ENCODE results near the gene ENTHD1.
A peak's percentile ranks its signal among the peaks of the same experiment; 100 is the strongest.

ENTHD1 gene

GRCh38 chr22:39818094-39818493, 75.5 kb downstream of the ENTHD1 start:
- no peak overlapping the region; the same call in 1 of the 2 replicates for H3K27ac ChIP-seq
- TF ChIP-seq, protein P1, sequence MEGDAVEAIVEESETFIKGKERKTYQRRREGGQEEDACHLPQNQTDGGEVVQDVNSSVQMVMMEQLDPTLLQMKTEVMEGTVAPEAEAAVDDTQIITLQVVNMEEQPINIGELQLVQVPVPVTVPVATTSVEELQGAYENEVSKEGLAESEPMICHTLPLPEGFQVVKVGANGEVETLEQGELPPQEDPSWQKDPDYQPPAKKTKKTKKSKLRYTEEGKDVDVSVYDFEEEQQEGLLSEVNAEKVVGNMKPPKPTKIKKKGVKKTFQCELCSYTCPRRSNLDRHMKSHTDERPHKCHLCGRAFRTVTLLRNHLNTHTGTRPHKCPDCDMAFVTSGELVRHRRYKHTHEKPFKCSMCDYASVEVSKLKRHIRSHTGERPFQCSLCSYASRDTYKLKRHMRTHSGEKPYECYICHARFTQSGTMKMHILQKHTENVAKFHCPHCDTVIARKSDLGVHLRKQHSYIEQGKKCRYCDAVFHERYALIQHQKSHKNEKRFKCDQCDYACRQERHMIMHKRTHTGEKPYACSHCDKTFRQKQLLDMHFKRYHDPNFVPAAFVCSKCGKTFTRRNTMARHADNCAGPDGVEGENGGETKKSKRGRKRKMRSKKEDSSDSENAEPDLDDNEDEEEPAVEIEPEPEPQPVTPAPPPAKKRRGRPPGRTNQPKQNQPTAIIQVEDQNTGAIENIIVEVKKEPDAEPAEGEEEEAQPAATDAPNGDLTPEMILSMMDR (conservative IDR thresholded peaks at IDR 0.05), result no peak
- no peak for TF ChIP-seq ZFX (IDR thresholded peaks at IDR 0.05)

GRCh38 chr22:39815932-39816331, 77.6 kb downstream of the ENTHD1 start:
- no peak overlapping the region for H3K27ac ChIP-seq
- TF ChIP-seq ZFX (IDR thresholded peaks at IDR 0.05), result no peak
- TF ChIP-seq, protein P1 (conservative IDR thresholded peaks at IDR 0.05), result no peak

DNA sequence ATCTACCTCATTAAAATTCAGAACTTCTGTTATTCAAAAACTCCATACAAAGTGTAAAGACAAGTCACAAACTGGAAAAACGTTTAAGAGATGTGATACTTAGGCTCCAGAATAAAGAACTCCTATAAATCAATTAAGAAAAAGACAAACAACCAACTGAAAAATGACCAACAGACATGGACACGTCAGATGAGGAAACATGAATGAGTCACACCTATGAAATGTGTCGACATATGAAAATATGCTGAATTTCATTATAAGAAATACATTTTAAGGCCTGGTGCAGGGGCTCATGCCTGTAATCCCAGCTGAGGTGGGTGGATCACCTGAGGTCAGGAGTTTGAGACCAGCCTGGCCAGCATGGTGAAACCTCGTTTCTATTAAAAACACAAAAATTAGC, 78.7 kb downstream of the ENTHD1 start:
- H3K27ac ChIP-seq, result no peak overlapping the region
- TF ChIP-seq, protein P1 (conservative IDR thresholded peaks at IDR 0.05), result no peak
- TF ChIP-seq ZFX (IDR thresholded peaks at IDR 0.05), result no peak

- TF ChIP-seq ZFX (IDR thresholded peaks at IDR 0.05), result no peak
- TF ChIP-seq, protein P1 (conservative IDR thresholded peaks at IDR 0.05), result no peak
- no peak overlapping the region for H3K27ac ChIP-seq
Observed at GRCh38 chr22:39809772-39810557, 83.6 kb downstream of the ENTHD1 start.

DNA sequence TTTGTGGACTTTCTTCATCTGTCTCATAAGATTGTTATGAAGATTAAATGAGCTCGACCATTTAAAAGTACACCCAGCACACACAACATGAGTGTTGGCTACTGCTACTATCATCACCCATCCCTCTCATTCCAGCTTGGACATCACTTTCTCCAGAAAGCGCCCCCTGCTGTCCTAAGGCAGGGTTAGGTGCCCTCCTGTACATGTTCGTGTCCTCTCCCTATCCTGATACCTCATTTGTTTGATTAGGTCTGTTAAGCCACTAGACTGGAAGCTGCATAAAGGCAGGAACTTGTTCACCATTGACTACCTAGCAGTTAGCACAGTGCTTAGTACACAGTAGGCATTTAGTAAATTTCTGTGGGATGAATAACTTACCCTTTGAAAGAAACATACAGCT, 85.5 kb downstream of the ENTHD1 start:
- no peak overlapping the region for H3K27ac ChIP-seq
- TF ChIP-seq, protein P1 (conservative IDR thresholded peaks at IDR 0.05), result peak; percentile 62
- TF ChIP-seq ZFX (IDR thresholded peaks at IDR 0.05), result no peak

DNA sequence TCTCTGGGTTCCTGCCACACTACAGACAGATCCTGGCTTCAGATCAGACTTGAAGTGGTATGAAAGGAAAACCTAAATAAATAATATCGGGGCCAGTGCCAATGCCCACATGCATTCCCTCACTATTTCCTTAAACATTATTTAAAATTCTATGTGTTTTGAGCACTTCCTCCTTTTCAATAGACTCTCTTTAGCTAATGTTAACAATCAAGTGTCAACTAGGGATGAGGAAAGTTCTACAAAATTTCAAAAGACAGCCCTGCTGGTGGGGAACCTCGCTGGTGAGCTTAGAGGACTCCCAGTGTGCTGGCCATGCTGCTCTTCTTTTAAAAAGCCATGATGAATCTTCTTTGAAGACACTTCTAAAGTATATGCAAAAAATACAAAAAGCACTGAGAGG, 87.5 kb downstream of the ENTHD1 start:
- TF ChIP-seq, protein P1 (conservative IDR thresholded peaks at IDR 0.05), result no peak
- no peak for TF ChIP-seq ZFX (IDR thresholded peaks at IDR 0.05)

GRCh38 chr22:39805117-39805516, 88.4 kb downstream of the ENTHD1 start:
- no peak overlapping the region for H3K27ac ChIP-seq
- TF ChIP-seq ZFX (IDR thresholded peaks at IDR 0.05), result no peak
- TF ChIP-seq, protein P1 (conservative IDR thresholded peaks at IDR 0.05), result no peak

More for the DNA sequence above, 87.5 kb downstream of the ENTHD1 start:
- no peak overlapping the region for H3K27ac ChIP-seq

All from C4-2B (cell line).